Measurements from ENCODE around the gene CIZ1. TPM values are rescaled to one million over a fixed set of nuclear protein-coding genes. Genes with fewer than 3 reads are reported as not detected.

CIZ1 gene
- polyA plus RNA-seq, 1 of the 3 experiments (the other 2 are of a cell fraction): 37.0 TPM

GRCh38 chr9:128191406-128192046, at the start of gene CIZ1 (continued):
- TF ChIP-seq YY1 (IDR thresholded peaks at IDR 0.05; ENCODE audit: low read depth) (peak; percentile 26; the same call in 1 of the 2 replicates), CHD2 (IDR thresholded peaks at IDR 0.05; ENCODE audit: low read length, partially characterized antibody) (peak; percentile 6), RFX5 (IDR thresholded peaks at IDR 0.05; ENCODE audit: low read length) (no peak), FOXM1 (IDR thresholded peaks at IDR 0.05; ENCODE audit: low read depth) (no peak), FOSL2 (IDR thresholded peaks at IDR 0.05; ENCODE audit: borderline replicate concordance, low read depth) (no peak), EP300 (IDR thresholded peaks at IDR 0.05; ENCODE audit: borderline replicate concordance in 1 of 2, low read depth in 1 of 2, low read length in 1 of 2) (no peak), NFIC (IDR thresholded peaks at IDR 0.05; ENCODE audit: borderline replicate concordance) (no peak), TAF1 (IDR thresholded peaks at IDR 0.05; ENCODE audit: borderline replicate concordance, low read depth, low read length) (peak; percentile 80; the same call in 1 of the 2 replicates), SMC3 (IDR thresholded peaks at IDR 0.05; ENCODE audit: low read depth, low read length) (0 out of 2 replicates have a peak, but pooled peaks have one; percentile 4), POLR2AphosphoS5 (IDR thresholded peaks at IDR 0.05; ENCODE audit: low read depth, low read length) (peak; percentile 37; the same call in 1 of the 2 replicates), RCOR1 (IDR thresholded peaks at IDR 0.05; ENCODE audit: low read length) (no peak)
- TF ChIP-seq, protein P1, sequence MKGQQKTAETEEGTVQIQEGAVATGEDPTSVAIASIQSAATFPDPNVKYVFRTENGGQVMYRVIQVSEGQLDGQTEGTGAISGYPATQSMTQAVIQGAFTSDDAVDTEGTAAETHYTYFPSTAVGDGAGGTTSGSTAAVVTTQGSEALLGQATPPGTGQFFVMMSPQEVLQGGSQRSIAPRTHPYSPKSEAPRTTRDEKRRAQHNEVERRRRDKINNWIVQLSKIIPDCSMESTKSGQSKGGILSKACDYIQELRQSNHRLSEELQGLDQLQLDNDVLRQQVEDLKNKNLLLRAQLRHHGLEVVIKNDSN (IDR thresholded peaks at IDR 0.05; ENCODE audit: borderline replicate concordance, low read depth): no peak

DNA sequence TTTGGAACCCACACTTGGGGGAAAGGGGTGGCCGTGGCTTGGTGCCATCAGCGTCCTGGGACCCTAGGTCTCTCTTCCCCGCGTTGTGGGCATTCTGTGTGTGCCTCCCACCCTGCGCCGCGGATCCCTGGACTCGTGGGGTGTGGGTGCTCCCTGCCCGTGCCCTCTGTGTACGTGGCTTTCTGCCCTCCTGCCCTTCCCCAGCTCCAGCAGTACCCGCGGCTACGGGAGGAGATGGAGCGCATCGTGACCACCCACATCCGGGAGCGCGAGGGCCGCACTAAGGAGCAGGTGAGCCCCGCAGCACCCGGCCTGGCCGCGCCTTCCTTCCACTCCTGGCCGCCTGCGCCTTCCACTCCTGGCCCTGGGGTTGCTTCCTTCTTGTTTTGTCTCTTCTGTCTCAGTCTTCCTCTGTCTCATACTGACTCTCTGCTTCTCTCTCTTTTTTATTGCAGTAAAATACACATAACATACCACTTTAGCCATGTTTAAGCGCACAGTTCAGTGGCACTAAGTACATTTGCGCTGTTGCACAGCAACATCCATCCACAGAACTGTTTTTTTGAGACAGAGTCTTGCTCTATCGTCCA, 42.5 kb upstream of the CIZ1 start:
- H2AFZ ChIP-seq (ENCODE audit: low read depth): no peak overlapping the region
- no peaks in the 10 kb centered on the region for H3K27me3 ChIP-seq (ENCODE audit: insufficient read depth)
- H3K27ac ChIP-seq (ENCODE audit: low read depth in 2 of 2, low read length in 1 of 2): no peak overlapping the region
- TF ChIP-seq FOXM1 (IDR thresholded peaks at IDR 0.05; ENCODE audit: low read depth) (no peak), RAD21 (IDR thresholded peaks at IDR 0.05; ENCODE audit: low read length) (no peak)
- ChIA-PET CTCF (interaction anchor here (0.9 to 1.5 kb wide), 2 partner anchors 21 to 30 kb away, joined by 3 to 5 read pairs; partner anchors contain the start of gene DNM1), POLR2A (no interaction called here)
- WGBS (ENCODE audit: low lambda C conversion rate): 96% methylated on average over 15 of the region's 28 CpGs
- no peak for DNase-seq
- no peaks in the 10 kb centered on the region for H3F3A ChIP-seq (replicated peaks; ENCODE audit: insufficient read depth)
- H3K4me3 ChIP-seq (ENCODE audit: low read depth in 2 of 2, low read length in 1 of 2): no peak overlapping the region
- H3K36me3 ChIP-seq (replicated peaks in 1 of 2; ENCODE audit: control insufficient read depth in 1 of 2, insufficient read depth in 2 of 2, low read length in 1 of 2): peaks cover 0 to 9% of the 10 kb centered on the region in 2 experiments
- no peaks in the 10 kb centered on the region for H3K4me1 ChIP-seq (ENCODE audit: control insufficient read depth in 1 of 2, insufficient read depth in 2 of 2, low read depth in 1 of 2, low read length in 1 of 2)
- no peaks in the 10 kb centered on the region for H3K9me2 ChIP-seq
- no peak overlapping the region for H3K4me2 ChIP-seq
- H3K79me2 ChIP-seq (ENCODE audit: insufficient read depth): no peaks in the 10 kb centered on the region
- H3K9ac ChIP-seq: no peak overlapping the region
- no peaks in the 10 kb centered on the region for H3K9me3 ChIP-seq
- no peaks in the 10 kb centered on the region for H4K20me1 ChIP-seq (ENCODE audit: insufficient read depth)

Data from SK-N-SH (cell line).